Activated CD8-positive, alpha-beta T cell treated with anti-CD3 and anti-CD28 coated beads for 36 hours (primary cell): Measurements from ENCODE around the gene LYSMD4. TPM values are rescaled to one million over a fixed set of nuclear protein-coding genes. Genes with fewer than 3 reads are reported as not detected.

Experiments
- ATAC-seq: fragments of 200-7000 bp; cut with Tn5 transposase; one replicate; pipeline ENCODE4 v1.10.0; 2021; ENCODE audit warnings: mild to moderate bottlenecking, moderate library complexity
- CTCF ChIA-PET: fragments of 350-600 bp; sonication (Branson Sonifier 250); formaldehyde crosslinking; loops from one replicate; lab custom pipeline; 2021; ENCODE audit warnings: antibody characterized with exemption; lab: Charles Lee
- POLR2A ChIA-PET: fragments of 350-600 bp; sonication (Branson Sonifier 250); formaldehyde crosslinking; loops from one replicate; lab custom pipeline; 2021; ENCODE audit warnings: antibody characterized with exemption; lab: Charles Lee
- DNase-seq: peaks from one replicate; pipeline ENCODE4 v3.0.0-alpha.2; 2020
- H3K27ac Mint-ChIP-seq: one replicate; pipeline ENCODE4 v1.8.0; 2021; ENCODE audit warnings: mild to moderate bottlenecking, mixed read lengths
- H3K27me3 Mint-ChIP-seq: one replicate; pipeline ENCODE4 v1.8.0; 2021; ENCODE audit warnings: mixed read lengths
- H3K36me3 Mint-ChIP-seq: one replicate; pipeline ENCODE4 v1.8.0; 2021; ENCODE audit warnings: low read depth, mixed read lengths
- H3K4me1 Mint-ChIP-seq: one replicate; pipeline ENCODE4 v1.8.0; 2021; ENCODE audit warnings: low read depth, mixed read lengths
- H3K4me3 Mint-ChIP-seq: one replicate; pipeline ENCODE4 v1.8.0; 2021; ENCODE audit warnings: mild to moderate bottlenecking, moderate library complexity, mixed read lengths
- H3K9me3 Mint-ChIP-seq: one replicate; pipeline ENCODE4 v1.8.0; 2021; ENCODE audit warnings: mixed read lengths
- intact Hi-C: fragments of 100-400 bp; cut with micrococcal nuclease; formaldehyde crosslinking; loops from one replicate; pipeline ENCODE4 v1.10.0; 2022
- total RNA-seq, 2 experiments: library from RNA; stranded (reverse); gene quantifications; one replicate each; pipeline ENCODE4 v1.2.3, GENCODE V29; 2021
- TF ChIP-seq, protein P1 (sequence below): fragments of 200-600 bp; IDR thresholded peaks from one replicate; pipeline ENCODE4 v1.8.0; 2022; ENCODE audit warnings: antibody characterized with exemption, mild to moderate bottlenecking

Gene LYSMD4
- total RNA-seq, 2 experiments from 2014 or later, result 4.5 to 6.6 TPM

DNA sequence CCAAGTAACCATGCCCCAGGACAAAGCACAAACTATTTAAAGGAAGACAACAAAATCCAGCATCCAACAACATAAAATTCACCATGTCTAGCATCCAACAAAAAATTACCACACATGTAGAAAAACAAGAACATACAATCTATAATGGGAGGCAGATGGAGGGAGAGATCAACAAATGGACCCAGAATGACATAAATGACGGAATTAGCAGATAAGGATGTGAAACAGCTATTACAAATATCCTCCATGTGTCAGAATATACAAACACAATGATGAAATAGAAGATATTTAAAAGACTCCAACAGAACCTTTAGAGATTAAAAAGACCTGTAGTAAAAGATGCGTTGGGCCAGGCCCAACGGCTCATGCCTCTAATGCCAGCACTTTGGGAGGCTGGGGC, 10.8 kb downstream of the LYSMD4 start:
- H3K4me3 Mint-ChIP-seq, result no peak overlapping the region
- DNase-seq (no peak), ATAC-seq (no peak)
- peaks cover 38% of the 10 kb centered on the region for H3K4me1 Mint-ChIP-seq
- intact Hi-C loops, result no loop called here
- TF ChIP-seq, protein P1, sequence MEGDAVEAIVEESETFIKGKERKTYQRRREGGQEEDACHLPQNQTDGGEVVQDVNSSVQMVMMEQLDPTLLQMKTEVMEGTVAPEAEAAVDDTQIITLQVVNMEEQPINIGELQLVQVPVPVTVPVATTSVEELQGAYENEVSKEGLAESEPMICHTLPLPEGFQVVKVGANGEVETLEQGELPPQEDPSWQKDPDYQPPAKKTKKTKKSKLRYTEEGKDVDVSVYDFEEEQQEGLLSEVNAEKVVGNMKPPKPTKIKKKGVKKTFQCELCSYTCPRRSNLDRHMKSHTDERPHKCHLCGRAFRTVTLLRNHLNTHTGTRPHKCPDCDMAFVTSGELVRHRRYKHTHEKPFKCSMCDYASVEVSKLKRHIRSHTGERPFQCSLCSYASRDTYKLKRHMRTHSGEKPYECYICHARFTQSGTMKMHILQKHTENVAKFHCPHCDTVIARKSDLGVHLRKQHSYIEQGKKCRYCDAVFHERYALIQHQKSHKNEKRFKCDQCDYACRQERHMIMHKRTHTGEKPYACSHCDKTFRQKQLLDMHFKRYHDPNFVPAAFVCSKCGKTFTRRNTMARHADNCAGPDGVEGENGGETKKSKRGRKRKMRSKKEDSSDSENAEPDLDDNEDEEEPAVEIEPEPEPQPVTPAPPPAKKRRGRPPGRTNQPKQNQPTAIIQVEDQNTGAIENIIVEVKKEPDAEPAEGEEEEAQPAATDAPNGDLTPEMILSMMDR, result no peak
- H3K27ac Mint-ChIP-seq, result no peak overlapping the region
- H3K9me3 Mint-ChIP-seq, result no peaks in the 10 kb centered on the region
- H3K36me3 Mint-ChIP-seq, result no peaks in the 10 kb centered on the region
- CTCF ChIA-PET, result no interaction called here
- H3K27me3 Mint-ChIP-seq, result no peaks in the 10 kb centered on the region
- POLR2A ChIA-PET, result interaction anchor here (2.1 kb wide), 1 partner anchor 10 kb away, joined by 7 read pairs; the partner anchor contains the start of gene LYSMD4

GRCh38 chr15:99721896-99722295, 11.3 kb downstream of the LYSMD4 start:
- ChIA-PET POLR2A (interaction anchor here (2.1 kb wide), 1 partner anchor 11 kb away, joined by 7 read pairs; the partner anchor contains the start of gene LYSMD4), CTCF (no interaction called here)
- ATAC-seq, result no peak
- H3K4me1 Mint-ChIP-seq, result peaks cover 38% of the 10 kb centered on the region
- no peaks in the 10 kb centered on the region for H3K36me3 Mint-ChIP-seq
- TF ChIP-seq, protein P1, result no peak
- H3K9me3 Mint-ChIP-seq, result no peaks in the 10 kb centered on the region
- H3K27me3 Mint-ChIP-seq, result no peaks in the 10 kb centered on the region
- DNase-seq, result no peak
- H3K27ac Mint-ChIP-seq, result no peak overlapping the region
- intact Hi-C loops, result no loop called here
- H3K4me3 Mint-ChIP-seq, result no peak overlapping the region

DNA sequence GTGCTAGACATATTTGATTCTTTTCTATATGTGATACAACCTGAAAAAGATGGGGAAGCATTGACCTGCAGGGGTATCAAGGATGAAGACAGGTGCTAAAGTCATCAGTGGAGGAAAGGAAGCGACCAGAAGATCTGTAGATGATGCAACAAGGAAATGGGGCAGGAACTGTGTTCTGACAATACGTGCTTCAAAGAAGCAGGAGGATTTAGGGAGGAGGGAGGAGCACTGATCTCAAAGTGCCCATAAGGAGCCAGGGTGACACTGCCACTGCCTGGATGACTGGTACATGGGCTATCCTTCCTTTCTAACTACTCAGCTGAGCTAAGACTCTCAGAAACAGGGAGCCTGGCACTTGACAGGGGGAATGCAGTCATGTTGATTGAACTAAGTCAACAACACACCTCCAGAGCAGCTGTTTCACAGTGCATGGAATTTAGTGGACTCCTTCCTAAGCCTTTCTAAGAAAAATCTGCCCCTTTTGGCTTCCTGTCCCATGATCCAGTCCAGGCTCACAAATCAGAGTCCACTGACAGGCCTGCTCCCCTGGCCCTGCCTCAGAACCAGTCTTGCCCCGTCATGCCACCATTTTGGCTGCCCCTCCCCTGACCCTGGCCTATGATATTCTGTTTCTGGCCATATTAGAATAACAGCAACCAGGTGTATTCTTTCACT, 12.0 kb downstream of the LYSMD4 start:
- POLR2A ChIA-PET, result interaction anchor here (0.6 kb wide), 1 partner anchor 232 kb away, joined by 3 read pairs; no protein-coding TSS in a partner anchor
- peak overlapping the region; percentile 41 for H3K4me3 Mint-ChIP-seq
- no peaks in the 10 kb centered on the region for H3K27me3 Mint-ChIP-seq
- peak; percentile 20 for ATAC-seq
- no peaks in the 10 kb centered on the region for H3K9me3 Mint-ChIP-seq
- intact Hi-C loops, result no loop called here
- peak overlapping the region; percentile 83 for H3K27ac Mint-ChIP-seq
- H3K36me3 Mint-ChIP-seq, result no peaks in the 10 kb centered on the region
- TF ChIP-seq, protein P1, result no peak
- DNase-seq, result peak; percentile 14
- peaks cover 38% of the 10 kb centered on the region for H3K4me1 Mint-ChIP-seq
- CTCF ChIA-PET, result no interaction called here

GRCh38 chr15:99720533-99720932, 12.7 kb downstream of the LYSMD4 start:
- intact Hi-C loops, result no loop called here

More at GRCh38 chr15:99720533-99720932, 12.7 kb downstream of the LYSMD4 start:
- TF ChIP-seq, protein P1, result no peak
- Mint-ChIP-seq H3K4me1 (peaks cover 38% of the 10 kb centered on the region), H3K9me3 (no peaks in the 10 kb centered on the region), H3K27me3 (no peaks in the 10 kb centered on the region), H3K4me3 (peak overlapping the region; percentile 41), H3K27ac (peak overlapping the region; percentile 83), H3K36me3 (no peaks in the 10 kb centered on the region)
- CTCF ChIA-PET, result no interaction called here
- ATAC-seq (peak; percentile 59), DNase-seq (peak; percentile 46)
- POLR2A ChIA-PET, result interaction anchor here (0.6 kb wide), 1 partner anchor 231 kb away, joined by 3 read pairs; no protein-coding TSS in a partner anchor
